Measurements from ENCODE around the gene MTO1. TPM values are rescaled to one million over a fixed set of nuclear protein-coding genes. Genes with fewer than 3 reads are reported as not detected.

The MTO1 gene
- total RNA-seq, 2 donors from 2014 or later, result 21.5 to 26.7 TPM

DNA sequence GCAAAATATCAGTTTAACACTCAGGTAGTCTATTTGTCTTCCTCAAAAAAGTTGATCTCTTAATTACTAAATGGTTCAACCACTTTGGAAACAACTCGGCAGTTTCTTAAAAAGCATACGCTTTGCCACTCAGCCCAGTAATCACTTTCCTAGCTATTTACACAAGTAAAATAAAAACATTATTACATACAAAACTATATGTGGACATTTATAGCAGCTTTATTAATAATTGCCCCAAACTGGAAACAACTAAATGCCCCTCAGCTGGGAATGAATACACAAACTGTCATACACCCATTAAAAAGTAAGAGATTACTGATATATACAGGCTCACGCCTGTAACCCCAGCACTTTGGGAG is 51.9 kb downstream of the MTO1 start:
- Histone ChIP-seq H3K4me1 (ENCODE audit: control insufficient read depth, insufficient read depth, low read length) (no peaks in the 10 kb centered on the region), H3K4me3 (ENCODE audit: low read length) (no peak overlapping the region), H3K9me3 (ENCODE audit: control insufficient read depth, low read length) (no peaks in the 10 kb centered on the region), H3K9ac (ENCODE audit: extremely low read depth, low read length, poor library complexity, severe bottlenecking) (no peak overlapping the region), H3K36me3 (ENCODE audit: control insufficient read depth, insufficient read depth, low read length) (peaks cover 34% of the 10 kb centered on the region), H3K27me3 (ENCODE audit: control insufficient read depth, insufficient read depth, low read length, poor library complexity, severe bottlenecking) (no peaks in the 10 kb centered on the region), H3K27ac (ENCODE audit: low read depth, low read length) (no peak overlapping the region)
- Mint-ChIP-seq H3K27ac (no peak overlapping the region), H3K27me3 (ENCODE audit: insufficient read depth) (no peaks in the 10 kb centered on the region), H3K4me3 (no peak overlapping the region), H3K9me3 (no peaks in the 10 kb centered on the region), H3K4me1 (peaks cover 15% of the 10 kb centered on the region), H3K36me3 (ENCODE audit: low read depth) (peaks cover 30% of the 10 kb centered on the region)
- 92 to 100% methylated on average over 3 of the region's 3 CpGs for WGBS, 2 experiments (ENCODE audit: insufficient coverage in 1 of 2, insufficient read length in 1 of 2)
- DNase-seq, result no peak
- TF ChIP-seq, protein P1, sequence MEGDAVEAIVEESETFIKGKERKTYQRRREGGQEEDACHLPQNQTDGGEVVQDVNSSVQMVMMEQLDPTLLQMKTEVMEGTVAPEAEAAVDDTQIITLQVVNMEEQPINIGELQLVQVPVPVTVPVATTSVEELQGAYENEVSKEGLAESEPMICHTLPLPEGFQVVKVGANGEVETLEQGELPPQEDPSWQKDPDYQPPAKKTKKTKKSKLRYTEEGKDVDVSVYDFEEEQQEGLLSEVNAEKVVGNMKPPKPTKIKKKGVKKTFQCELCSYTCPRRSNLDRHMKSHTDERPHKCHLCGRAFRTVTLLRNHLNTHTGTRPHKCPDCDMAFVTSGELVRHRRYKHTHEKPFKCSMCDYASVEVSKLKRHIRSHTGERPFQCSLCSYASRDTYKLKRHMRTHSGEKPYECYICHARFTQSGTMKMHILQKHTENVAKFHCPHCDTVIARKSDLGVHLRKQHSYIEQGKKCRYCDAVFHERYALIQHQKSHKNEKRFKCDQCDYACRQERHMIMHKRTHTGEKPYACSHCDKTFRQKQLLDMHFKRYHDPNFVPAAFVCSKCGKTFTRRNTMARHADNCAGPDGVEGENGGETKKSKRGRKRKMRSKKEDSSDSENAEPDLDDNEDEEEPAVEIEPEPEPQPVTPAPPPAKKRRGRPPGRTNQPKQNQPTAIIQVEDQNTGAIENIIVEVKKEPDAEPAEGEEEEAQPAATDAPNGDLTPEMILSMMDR (conservative IDR thresholded peaks at IDR 0.05), result no peak

DNA sequence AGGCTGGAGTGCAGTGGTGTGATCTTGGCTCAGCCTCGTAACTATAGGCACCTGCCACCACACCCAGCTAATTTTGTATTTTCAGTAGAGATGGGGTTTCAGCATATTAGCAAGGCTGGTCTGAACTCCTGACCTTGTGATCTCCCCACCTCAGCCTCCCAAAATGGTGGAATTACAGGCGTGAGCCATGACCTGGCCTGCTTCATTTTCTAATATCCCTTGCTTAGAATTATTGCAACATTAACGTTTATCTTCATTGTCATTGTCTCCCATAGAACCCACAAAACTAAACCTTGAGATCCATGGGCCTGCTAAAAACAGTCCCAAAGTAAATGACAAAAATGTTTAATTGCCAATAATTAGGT is 53.2 kb downstream of the MTO1 start:
- WGBS, 2 experiments (ENCODE audit: insufficient coverage in 1 of 2, insufficient read length in 1 of 2), result 62% methylated on average over 3 of the region's 3 CpGs; no CpG with 5 or more reads in 1 of the 2 experiments
- Histone ChIP-seq H3K9me3 (ENCODE audit: control insufficient read depth, low read length) (no peaks in the 10 kb centered on the region), H3K27ac (ENCODE audit: low read depth, low read length) (no peak overlapping the region), H3K36me3 (ENCODE audit: control insufficient read depth, insufficient read depth, low read length) (peaks cover 47% of the 10 kb centered on the region), H3K9ac (ENCODE audit: extremely low read depth, low read length, poor library complexity, severe bottlenecking) (no peak overlapping the region), H3K4me3 (ENCODE audit: low read length) (no peak overlapping the region), H3K27me3 (ENCODE audit: control insufficient read depth, insufficient read depth, low read length, poor library complexity, severe bottlenecking) (no peaks in the 10 kb centered on the region), H3K4me1 (ENCODE audit: control insufficient read depth, insufficient read depth, low read length) (no peaks in the 10 kb centered on the region)
- DNase-seq, result peak; percentile 77
- no peak overlapping the region for H3K4me3 Mint-ChIP-seq
- no peaks in the 10 kb centered on the region for H3K27me3 Mint-ChIP-seq (ENCODE audit: insufficient read depth)
- H3K9me3 Mint-ChIP-seq, result no peaks in the 10 kb centered on the region
- H3K36me3 Mint-ChIP-seq (ENCODE audit: low read depth), result peaks cover 42% of the 10 kb centered on the region
- H3K27ac Mint-ChIP-seq, result peak overlapping the region; percentile 56
- H3K4me1 Mint-ChIP-seq, result peaks cover 17% of the 10 kb centered on the region
- TF ChIP-seq, protein P1 (conservative IDR thresholded peaks at IDR 0.05), result no peak

DNA sequence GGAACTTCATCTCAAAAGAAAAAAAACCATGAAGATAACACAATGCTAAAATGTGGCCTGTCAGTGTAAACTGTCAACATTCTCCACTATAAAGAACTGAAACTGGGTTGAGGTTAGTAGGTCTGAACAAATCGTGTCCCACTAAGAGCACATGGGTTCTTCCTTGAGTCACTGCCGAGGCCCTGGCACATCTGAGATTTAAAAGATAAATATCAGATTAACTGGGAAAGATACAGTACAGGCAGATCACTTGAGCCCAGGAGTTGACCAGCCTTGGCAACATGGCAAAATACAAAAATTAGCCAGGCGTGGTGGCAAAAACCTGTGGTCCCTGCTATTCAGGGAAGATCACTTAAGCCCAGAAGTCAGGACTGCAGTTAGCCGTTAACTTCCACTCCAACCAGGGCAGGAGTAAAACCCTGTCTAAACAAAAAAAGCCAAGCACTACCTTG is 53.7 kb downstream of the MTO1 start:
- Mint-ChIP-seq H3K4me3 (no peak overlapping the region), H3K27me3 (ENCODE audit: insufficient read depth) (no peaks in the 10 kb centered on the region), H3K27ac (peak overlapping the region; percentile 93), H3K9me3 (no peaks in the 10 kb centered on the region), H3K36me3 (ENCODE audit: low read depth) (peaks cover 47% of the 10 kb centered on the region), H3K4me1 (peaks cover 17% of the 10 kb centered on the region)
- DNase-seq, result peak; percentile 65
- Histone ChIP-seq H3K27me3 (ENCODE audit: control insufficient read depth, insufficient read depth, low read length, poor library complexity, severe bottlenecking) (no peaks in the 10 kb centered on the region), H3K9me3 (ENCODE audit: control insufficient read depth, low read length) (no peaks in the 10 kb centered on the region), H3K27ac (ENCODE audit: low read depth, low read length) (no peak overlapping the region), H3K36me3 (ENCODE audit: control insufficient read depth, insufficient read depth, low read length) (peaks cover 52% of the 10 kb centered on the region), H3K4me3 (ENCODE audit: low read length) (no peak overlapping the region), H3K9ac (ENCODE audit: extremely low read depth, low read length, poor library complexity, severe bottlenecking) (peak overlapping the region; percentile 99), H3K4me1 (ENCODE audit: control insufficient read depth, insufficient read depth, low read length) (no peaks in the 10 kb centered on the region)
- 76 to 84% methylated on average over 4 of the region's 4 CpGs for WGBS, 2 experiments (ENCODE audit: insufficient coverage in 1 of 2, insufficient read length in 1 of 2)
- TF ChIP-seq, protein P1 (conservative IDR thresholded peaks at IDR 0.05), result no peak
